IMR-90 (cell line): ENCODE data around the gene PFKL.

Experiments
- BHLHE40 ChIP-seq: fragments of 150-350 bp; IDR thresholded peaks from 2 replicates; pipeline ENCODE4 v1.6.1; 2016; ENCODE audit warnings: mild to moderate bottlenecking, low read depth, low read length
- CTCF ChIP-seq: conservative IDR thresholded peaks from 2 replicates; pipeline ENCODE4 v1.5.1; 2012; ENCODE audit warnings: mild to moderate bottlenecking, low read depth, low read length, improper control_type of control experiment
- MAFK ChIP-seq: IDR thresholded peaks from 2 replicates; pipeline ENCODE4 v1.6.1; 2012; ENCODE audit warnings: low read depth, low read length, improper control_type of control experiment
- MXI1 ChIP-seq: IDR thresholded peaks from 2 replicates; pipeline ENCODE4 v1.6.1; 2012; ENCODE audit warnings: low read depth, mild to moderate bottlenecking, low read length, moderate library complexity, borderline replicate concordance
- NFE2L2 ChIP-seq: fragments of 150-350 bp; IDR thresholded peaks from 2 replicates; pipeline ENCODE4 v1.6.1; 2016; ENCODE audit warnings: low read depth, mild to moderate bottlenecking, low read length
- POLR2A ChIP-seq: IDR thresholded peaks from 2 replicates; pipeline ENCODE4 v1.6.1; 2012; ENCODE audit warnings: mild to moderate bottlenecking, low read depth, low read length
- RAD21 ChIP-seq: IDR thresholded peaks from 2 replicates; pipeline ENCODE4 v1.6.1; 2012; ENCODE audit warnings: low read length, improper control_type of control experiment
- RCOR1 ChIP-seq: IDR thresholded peaks from 2 replicates; pipeline ENCODE4 v1.6.1; 2012; ENCODE audit warnings: mild to moderate bottlenecking, low read length, improper control_type of control experiment; ENCODE audit not compliant: insufficient replicate concordance
- RFX5 ChIP-seq: IDR thresholded peaks from 2 replicates; pipeline ENCODE4 v1.8.0; 2012; ENCODE audit warnings: low read depth, mild to moderate bottlenecking, low read length, moderate library complexity
- SMC3 ChIP-seq: fragments of 150-350 bp; IDR thresholded peaks from 2 replicates; pipeline ENCODE4 v1.6.1; 2016; ENCODE audit warnings: low read depth, mild to moderate bottlenecking, antibody characterized with exemption, low read length, moderate library complexity
- USF2 ChIP-seq: fragments of 150-350 bp; IDR thresholded peaks from 2 replicates; pipeline ENCODE4 v1.6.1; 2017; ENCODE audit warnings: mild to moderate bottlenecking, antibody characterized with exemption, low read length, low read depth

- TF ChIP-seq CTCF, result no peak
- TF ChIP-seq SMC3, result no peak
- TF ChIP-seq MAFK, result no peak
- TF ChIP-seq POLR2A, result no peak
- no peak for TF ChIP-seq NFE2L2
- TF ChIP-seq RAD21, result no peak
- TF ChIP-seq BHLHE40, result no peak
- TF ChIP-seq RCOR1, result no peak
- TF ChIP-seq RFX5, result no peak
- TF ChIP-seq USF2, result no peak
- no peak for TF ChIP-seq MXI1
These were observed 14.7 kb downstream of the PFKL start for GRCh38 chr21:44314561-44314960.
